ENCODE data around the gene SUGP1.
A peak's percentile ranks its signal among the peaks of the same experiment; 100 is the strongest.

Gene SUGP1, protein sequence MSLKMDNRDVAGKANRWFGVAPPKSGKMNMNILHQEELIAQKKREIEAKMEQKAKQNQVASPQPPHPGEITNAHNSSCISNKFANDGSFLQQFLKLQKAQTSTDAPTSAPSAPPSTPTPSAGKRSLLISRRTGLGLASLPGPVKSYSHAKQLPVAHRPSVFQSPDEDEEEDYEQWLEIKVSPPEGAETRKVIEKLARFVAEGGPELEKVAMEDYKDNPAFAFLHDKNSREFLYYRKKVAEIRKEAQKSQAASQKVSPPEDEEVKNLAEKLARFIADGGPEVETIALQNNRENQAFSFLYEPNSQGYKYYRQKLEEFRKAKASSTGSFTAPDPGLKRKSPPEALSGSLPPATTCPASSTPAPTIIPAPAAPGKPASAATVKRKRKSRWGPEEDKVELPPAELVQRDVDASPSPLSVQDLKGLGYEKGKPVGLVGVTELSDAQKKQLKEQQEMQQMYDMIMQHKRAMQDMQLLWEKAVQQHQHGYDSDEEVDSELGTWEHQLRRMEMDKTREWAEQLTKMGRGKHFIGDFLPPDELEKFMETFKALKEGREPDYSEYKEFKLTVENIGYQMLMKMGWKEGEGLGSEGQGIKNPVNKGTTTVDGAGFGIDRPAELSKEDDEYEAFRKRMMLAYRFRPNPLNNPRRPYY

DNA sequence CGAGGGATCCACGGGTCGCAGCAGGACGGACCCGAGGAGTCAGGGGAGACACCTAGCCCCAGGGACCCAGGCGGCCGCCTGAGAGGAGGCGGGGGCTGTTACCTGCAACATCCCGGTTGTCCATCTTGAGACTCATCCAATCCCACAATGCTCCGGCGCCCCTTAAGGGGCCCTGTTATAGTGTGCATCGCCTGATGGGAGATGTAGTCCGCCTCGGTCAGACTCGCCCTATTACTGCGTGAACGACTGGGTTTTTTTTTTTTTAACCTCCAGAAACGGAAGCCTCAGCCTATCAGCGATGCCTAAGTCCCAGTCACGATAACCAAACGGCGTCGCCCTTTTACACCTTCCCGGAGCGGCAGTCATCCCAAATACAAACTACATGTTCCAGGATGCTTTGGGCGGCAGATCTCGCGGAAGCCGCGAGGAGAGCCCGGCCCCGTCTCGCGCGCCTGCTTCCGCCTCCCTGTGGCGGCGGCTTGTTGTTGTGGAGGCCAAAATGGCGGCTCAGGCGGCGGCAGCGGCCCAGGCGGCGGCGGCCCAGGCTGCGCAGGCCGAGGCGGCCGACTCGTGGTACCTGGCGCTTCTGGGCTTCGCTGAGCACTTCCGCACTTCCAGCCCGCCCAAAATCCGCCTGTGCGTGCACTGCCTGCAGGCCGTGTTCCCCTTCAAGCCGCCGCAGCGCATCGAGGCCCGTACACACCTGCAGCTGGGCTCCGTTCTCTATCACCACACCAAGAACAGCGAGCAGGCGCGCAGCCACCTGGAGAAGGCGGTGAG lies at the start of gene SUGP1, which contains the start of gene MAU2:
SUGP1 (minus strand) TSS at position 149 of the 780 bp plus-strand sequence; CDS start at position 136, 13 bp downstream.
MAU2 (plus strand) TSS at position 469 of the 780 bp plus-strand sequence; CDS start at position 500, 31 bp downstream.
- ATAC-seq (ENCODE audit: insufficient read depth, low read depth) (peak; percentile 91), DNase-seq (peak; percentile 92)
- peaks cover 20% of the 10 kb centered on the region for H4K20me1 ChIP-seq (ENCODE audit: insufficient read depth, low read length)
- peak within 1 kb of the TSS; percentile 96 for H2AFZ ChIP-seq (ENCODE audit: low read depth, low read length)
- H3K9me3 ChIP-seq (ENCODE audit: insufficient read depth, low read length, severe bottlenecking), result no peaks in the 10 kb centered on the region
- H3K27ac ChIP-seq (ENCODE audit: low read length), result peak within 1 kb of the TSS; percentile 97
- TF ChIP-seq, protein P1, sequence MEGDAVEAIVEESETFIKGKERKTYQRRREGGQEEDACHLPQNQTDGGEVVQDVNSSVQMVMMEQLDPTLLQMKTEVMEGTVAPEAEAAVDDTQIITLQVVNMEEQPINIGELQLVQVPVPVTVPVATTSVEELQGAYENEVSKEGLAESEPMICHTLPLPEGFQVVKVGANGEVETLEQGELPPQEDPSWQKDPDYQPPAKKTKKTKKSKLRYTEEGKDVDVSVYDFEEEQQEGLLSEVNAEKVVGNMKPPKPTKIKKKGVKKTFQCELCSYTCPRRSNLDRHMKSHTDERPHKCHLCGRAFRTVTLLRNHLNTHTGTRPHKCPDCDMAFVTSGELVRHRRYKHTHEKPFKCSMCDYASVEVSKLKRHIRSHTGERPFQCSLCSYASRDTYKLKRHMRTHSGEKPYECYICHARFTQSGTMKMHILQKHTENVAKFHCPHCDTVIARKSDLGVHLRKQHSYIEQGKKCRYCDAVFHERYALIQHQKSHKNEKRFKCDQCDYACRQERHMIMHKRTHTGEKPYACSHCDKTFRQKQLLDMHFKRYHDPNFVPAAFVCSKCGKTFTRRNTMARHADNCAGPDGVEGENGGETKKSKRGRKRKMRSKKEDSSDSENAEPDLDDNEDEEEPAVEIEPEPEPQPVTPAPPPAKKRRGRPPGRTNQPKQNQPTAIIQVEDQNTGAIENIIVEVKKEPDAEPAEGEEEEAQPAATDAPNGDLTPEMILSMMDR (IDR thresholded peaks at IDR 0.05; ENCODE audit: borderline replicate concordance, extremely low read depth, low read length, poor library complexity, severe bottlenecking), result peak; percentile 32
- no peak for TF ChIP-seq EZH2 (IDR thresholded peaks at IDR 0.05; ENCODE audit: borderline replicate concordance, low read depth, low read length, severe bottlenecking)
- no peaks in the 10 kb centered on the region for H3K27me3 ChIP-seq (ENCODE audit: insufficient read depth, low read length, poor library complexity)
- H3K4me3 ChIP-seq (ENCODE audit: low read depth in 1 of 2, low read length in 2 of 2), result peak within 1 kb of the TSS; percentile 61 to 85
- peaks cover 84% of the 10 kb centered on the region for H3K79me2 ChIP-seq (ENCODE audit: insufficient read depth, low read length)
- H3K9ac ChIP-seq (ENCODE audit: low read depth, low read length), result peak within 1 kb of the TSS; percentile 90
- peaks cover 36% of the 10 kb centered on the region for H3K36me3 ChIP-seq (ENCODE audit: insufficient read depth, low read length)
- peaks cover 41% of the 10 kb centered on the region for H3K4me1 ChIP-seq (ENCODE audit: insufficient read depth, low read length)
- H3K4me2 ChIP-seq (ENCODE audit: insufficient read depth, low read length), result peak within 1 kb of the TSS; percentile 90

DNA sequence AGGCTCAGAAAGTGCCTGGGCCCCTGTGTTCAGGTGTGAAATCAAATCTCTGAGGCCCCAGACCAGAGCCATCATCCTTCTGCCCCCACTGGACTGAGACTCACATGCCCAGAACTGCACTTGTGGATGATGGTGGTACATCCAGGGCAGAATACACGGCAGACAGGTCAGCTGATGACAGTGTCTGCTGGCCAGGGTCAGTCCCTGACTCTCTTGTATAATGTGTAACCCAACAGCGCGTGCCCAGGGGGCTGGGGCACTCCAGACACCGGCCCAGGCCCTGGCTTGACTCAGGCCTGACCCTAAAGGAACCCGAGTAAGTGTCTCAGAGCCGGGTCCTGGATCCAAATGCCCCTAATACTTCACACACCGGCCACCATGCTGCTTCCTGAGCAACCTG lies 47.8 kb upstream of the SUGP1 start:
- Histone ChIP-seq H3K79me2 (ENCODE audit: insufficient read depth, low read length) (no peaks in the 10 kb centered on the region), H3K4me2 (ENCODE audit: insufficient read depth, low read length) (no peak overlapping the region), H3K9me3 (ENCODE audit: insufficient read depth, low read length, severe bottlenecking) (no peaks in the 10 kb centered on the region), H4K20me1 (ENCODE audit: insufficient read depth, low read length) (no peaks in the 10 kb centered on the region), H3K4me3 (ENCODE audit: low read depth in 1 of 2, low read length in 2 of 2) (no peak overlapping the region), H3K36me3 (ENCODE audit: insufficient read depth, low read length) (no peaks in the 10 kb centered on the region), H3K4me1 (ENCODE audit: insufficient read depth, low read length) (peaks cover 24% of the 10 kb centered on the region), H2AFZ (ENCODE audit: low read depth, low read length) (no peak overlapping the region), H3K9ac (ENCODE audit: low read depth, low read length) (no peak overlapping the region), H3K27ac (ENCODE audit: low read length) (no peak overlapping the region), H3K27me3 (ENCODE audit: insufficient read depth, low read length, poor library complexity) (no peaks in the 10 kb centered on the region)
- DNase-seq (no peak), ATAC-seq (ENCODE audit: insufficient read depth, low read depth) (no peak)
- TF ChIP-seq, protein P1 (IDR thresholded peaks at IDR 0.05; ENCODE audit: borderline replicate concordance, extremely low read depth, low read length, poor library complexity, severe bottlenecking), result no peak
- TF ChIP-seq EZH2 (IDR thresholded peaks at IDR 0.05; ENCODE audit: borderline replicate concordance, low read depth, low read length, severe bottlenecking), result no peak

- H3K79me2 ChIP-seq (ENCODE audit: insufficient read depth, low read length), result no peaks in the 10 kb centered on the region
- no peak overlapping the region for H3K9ac ChIP-seq (ENCODE audit: low read depth, low read length)
- no peak overlapping the region for H3K27ac ChIP-seq (ENCODE audit: low read length)
- TF ChIP-seq, protein P1 (IDR thresholded peaks at IDR 0.05; ENCODE audit: borderline replicate concordance, extremely low read depth, low read length, poor library complexity, severe bottlenecking), result peak; percentile 76
- no peak for TF ChIP-seq EZH2 (IDR thresholded peaks at IDR 0.05; ENCODE audit: borderline replicate concordance, low read depth, low read length, severe bottlenecking)
- H3K4me3 ChIP-seq (ENCODE audit: low read depth in 1 of 2, low read length in 2 of 2), result no peak overlapping the region
- peaks cover 24% of the 10 kb centered on the region for H3K4me1 ChIP-seq (ENCODE audit: insufficient read depth, low read length)
- H3K4me2 ChIP-seq (ENCODE audit: insufficient read depth, low read length), result no peak overlapping the region
- no peaks in the 10 kb centered on the region for H3K9me3 ChIP-seq (ENCODE audit: insufficient read depth, low read length, severe bottlenecking)
- no peaks in the 10 kb centered on the region for H3K36me3 ChIP-seq (ENCODE audit: insufficient read depth, low read length)
- no peaks in the 10 kb centered on the region for H4K20me1 ChIP-seq (ENCODE audit: insufficient read depth, low read length)
- peak overlapping the region; percentile 54; the same call in 1 of the 2 replicates for H2AFZ ChIP-seq (ENCODE audit: low read depth, low read length)
- peak; percentile 48 for DNase-seq
- ATAC-seq (ENCODE audit: insufficient read depth, low read depth), result peak; percentile 48; the same call in 2 of the 3 replicates
- no peaks in the 10 kb centered on the region for H3K27me3 ChIP-seq (ENCODE audit: insufficient read depth, low read length, poor library complexity)
Observed at GRCh38 chr19:19366434-19367396, 46.4 kb upstream of the SUGP1 start.

All from DND-41 (cell line).